SJSA1 (cell line): Measurements from ENCODE around the gene OLFML2A. TPM values are rescaled to one million over a fixed set of nuclear protein-coding genes. Genes with fewer than 3 reads are reported as not detected.

Experiments
- DNase-seq, 2 experiments: peaks; one replicate each; pipeline ENCODE4 v3.0.0-alpha.2; 2015 to 2020; ENCODE audit warnings: low spot score in 2 of 2, low read depth in 1 of 2
- H3K27ac ChIP-seq: fragments of 250-450 bp; sonication (Bioruptor Pico); 2 replicates; pipeline ENCODE4 v1.5.1; 2020; ENCODE audit warnings: mild to moderate bottlenecking, moderate library complexity
- H3K27me3 ChIP-seq: fragments of 250-450 bp; sonication (Bioruptor Pico); replicated peaks from 2 replicates; pipeline ENCODE4 v1.5.1; 2020; ENCODE audit warnings: mild to moderate bottlenecking, moderate library complexity
- H3K36me3 ChIP-seq: fragments of 250-450 bp; sonication (Bioruptor Pico); 2 replicates; pipeline ENCODE4 v1.5.1; 2020; ENCODE audit warnings: mild to moderate bottlenecking
- H3K4me1 ChIP-seq: fragments of 250-450 bp; sonication (Bioruptor Pico); replicated peaks from 2 replicates; pipeline ENCODE4 v1.6.1; 2021; ENCODE audit warnings: mild to moderate bottlenecking
- H3K4me3 ChIP-seq: fragments of 250-450 bp; sonication (Bioruptor Pico); 2 replicates; pipeline ENCODE4 v1.5.1; 2020; ENCODE audit warnings: mild to moderate bottlenecking
- H3K9me3 ChIP-seq: fragments of 250-450 bp; sonication (Bioruptor Pico); replicated peaks from 2 replicates; pipeline ENCODE4 v1.5.1; 2020; ENCODE audit warnings: mild to moderate bottlenecking
- total RNA-seq: library from RNA; depleted of rRNA; stranded (reverse); fragments of >200 nt; shearing (Covaris generic); gene quantifications from 2 replicates; pipeline ENCODE4 v1.2.3, GENCODE V29; 2014

OLFML2A gene
- total RNA-seq, 1 experiment from 2014 or later: 5.0 TPM

DNA sequence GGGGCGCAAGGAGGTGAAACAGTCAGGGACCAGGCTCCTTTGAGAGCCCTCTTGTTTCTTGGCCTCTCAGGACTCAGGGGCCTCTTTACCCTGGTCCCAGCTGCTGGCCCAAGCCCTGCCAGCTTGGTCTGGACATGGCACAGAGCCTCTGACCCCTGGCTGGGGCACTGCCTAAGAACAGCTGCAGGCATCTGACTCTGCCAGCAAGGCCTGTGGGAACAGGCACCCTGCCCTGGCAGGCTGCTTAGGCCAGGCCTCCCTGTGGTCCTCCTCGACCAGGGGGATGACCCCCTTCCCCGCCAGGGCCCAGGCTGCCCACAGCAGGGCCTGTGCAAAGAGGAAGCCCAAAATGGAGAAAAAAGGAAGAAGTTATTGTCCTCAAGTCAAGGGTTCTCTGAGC, 25.5 kb downstream of the OLFML2A start:
- H3K27me3 ChIP-seq: no peaks in the 10 kb centered on the region
- no peaks in the 10 kb centered on the region for H3K36me3 ChIP-seq
- H3K9me3 ChIP-seq: no peaks in the 10 kb centered on the region
- H3K4me3 ChIP-seq: no peak overlapping the region
- DNase-seq: no peak
- H3K4me1 ChIP-seq: no peaks in the 10 kb centered on the region
- no peak overlapping the region for H3K27ac ChIP-seq

DNA sequence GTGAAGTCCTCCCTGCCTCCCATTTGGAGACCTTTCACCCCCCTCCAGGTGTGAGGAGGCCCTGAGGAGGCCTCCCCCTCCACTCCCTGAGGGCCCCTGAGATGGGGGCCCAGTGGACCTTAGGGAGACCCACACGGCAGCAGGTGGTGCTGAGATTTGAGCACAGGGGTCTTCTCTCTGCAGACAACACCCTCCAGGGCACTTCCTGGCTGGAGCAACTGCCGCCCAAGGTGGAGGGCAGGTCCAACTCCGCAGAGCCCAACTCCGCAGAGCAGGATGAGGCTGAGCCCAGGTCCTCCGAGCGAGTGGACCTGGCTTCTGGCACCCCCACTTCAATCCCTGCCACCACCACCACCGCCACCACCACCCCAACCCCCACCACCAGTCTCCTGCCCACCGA, 27.0 kb downstream of the OLFML2A start:
- no peaks in the 10 kb centered on the region for H3K4me1 ChIP-seq
- no peaks in the 10 kb centered on the region for H3K36me3 ChIP-seq
- no peaks in the 10 kb centered on the region for H3K9me3 ChIP-seq

DNA sequence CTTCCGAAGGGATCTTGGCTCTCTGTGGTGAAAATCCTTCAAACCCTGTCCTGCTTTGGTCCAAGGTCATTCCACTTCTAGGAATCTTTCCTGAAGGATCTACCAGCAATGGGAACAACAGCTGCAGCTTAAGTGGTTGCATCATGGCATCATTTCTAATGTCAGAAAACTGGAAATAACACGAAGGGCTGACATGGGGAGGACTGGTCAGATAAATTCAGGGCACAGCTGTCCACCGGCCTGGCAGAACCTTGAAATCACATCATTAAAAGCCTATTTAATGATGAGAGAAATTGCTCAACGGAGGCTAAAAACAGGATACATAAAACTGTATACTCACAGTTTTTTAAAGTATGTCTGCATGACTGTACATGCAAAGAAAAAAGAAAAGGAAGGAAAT, 28.3 kb downstream of the OLFML2A start:
- DNase-seq: no peak
- H3K9me3 ChIP-seq: no peaks in the 10 kb centered on the region
- H3K4me1 ChIP-seq: peaks cover 2% of the 10 kb centered on the region
- no peak overlapping the region for H3K27ac ChIP-seq
- no peaks in the 10 kb centered on the region for H3K36me3 ChIP-seq
- H3K27me3 ChIP-seq: no peaks in the 10 kb centered on the region
- no peak overlapping the region for H3K4me3 ChIP-seq

More for the DNA sequence above, 27.0 kb downstream of the OLFML2A start:
- no peak for DNase-seq
- Histone ChIP-seq H3K27me3 (no peaks in the 10 kb centered on the region), H3K4me3 (no peak overlapping the region), H3K27ac (no peak overlapping the region)

DNA sequence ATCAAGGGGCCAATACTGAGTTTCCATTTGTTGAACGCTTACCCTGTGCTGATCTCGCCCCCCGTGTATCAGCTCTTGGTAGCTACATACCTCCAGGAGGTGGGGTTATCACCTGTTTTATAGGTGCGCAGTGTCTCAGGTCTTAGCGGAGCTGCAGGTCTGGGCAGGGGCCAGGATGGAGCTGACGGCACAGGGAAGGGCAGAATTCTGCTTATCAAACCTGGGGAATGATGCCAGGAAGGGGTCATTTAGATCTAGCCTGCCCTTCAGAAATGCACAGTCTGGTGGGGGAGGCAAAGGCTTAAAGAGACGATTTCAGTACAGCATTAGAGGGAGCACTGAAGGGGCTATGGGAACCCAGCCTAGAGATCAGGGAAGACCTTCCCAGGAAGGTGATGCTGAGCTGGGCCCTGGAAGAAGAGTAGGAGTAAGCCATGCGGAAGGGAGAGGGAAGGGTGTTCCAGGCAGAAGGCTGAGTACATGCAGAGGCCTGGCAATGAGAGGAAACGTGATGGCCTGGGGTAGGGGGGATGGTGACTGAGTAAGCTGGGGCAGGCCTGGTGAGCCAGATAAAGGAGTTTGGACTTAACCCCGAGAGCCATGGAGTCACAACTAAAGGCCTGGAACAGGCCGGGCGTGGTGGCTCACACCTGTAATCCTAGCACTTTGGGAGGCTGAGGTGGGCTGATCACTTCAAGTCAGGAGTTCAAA, 31.5 kb downstream of the OLFML2A start:
- H3K9me3 ChIP-seq: no peaks in the 10 kb centered on the region
- no peak overlapping the region for H3K4me3 ChIP-seq
- no peak for DNase-seq
- no peak overlapping the region for H3K27ac ChIP-seq
- H3K36me3 ChIP-seq: no peaks in the 10 kb centered on the region
- peaks cover 34% of the 10 kb centered on the region for H3K4me1 ChIP-seq
- no peaks in the 10 kb centered on the region for H3K27me3 ChIP-seq

GRCh38 chr9:124809211-124809610, 32.3 kb downstream of the OLFML2A start:
- no peaks in the 10 kb centered on the region for H3K36me3 ChIP-seq
- H3K9me3 ChIP-seq: no peaks in the 10 kb centered on the region
- H3K27ac ChIP-seq: no peak overlapping the region
- no peak for DNase-seq
- H3K27me3 ChIP-seq: no peaks in the 10 kb centered on the region
- H3K4me3 ChIP-seq: no peak overlapping the region
- peaks cover 41% of the 10 kb centered on the region for H3K4me1 ChIP-seq

DNA sequence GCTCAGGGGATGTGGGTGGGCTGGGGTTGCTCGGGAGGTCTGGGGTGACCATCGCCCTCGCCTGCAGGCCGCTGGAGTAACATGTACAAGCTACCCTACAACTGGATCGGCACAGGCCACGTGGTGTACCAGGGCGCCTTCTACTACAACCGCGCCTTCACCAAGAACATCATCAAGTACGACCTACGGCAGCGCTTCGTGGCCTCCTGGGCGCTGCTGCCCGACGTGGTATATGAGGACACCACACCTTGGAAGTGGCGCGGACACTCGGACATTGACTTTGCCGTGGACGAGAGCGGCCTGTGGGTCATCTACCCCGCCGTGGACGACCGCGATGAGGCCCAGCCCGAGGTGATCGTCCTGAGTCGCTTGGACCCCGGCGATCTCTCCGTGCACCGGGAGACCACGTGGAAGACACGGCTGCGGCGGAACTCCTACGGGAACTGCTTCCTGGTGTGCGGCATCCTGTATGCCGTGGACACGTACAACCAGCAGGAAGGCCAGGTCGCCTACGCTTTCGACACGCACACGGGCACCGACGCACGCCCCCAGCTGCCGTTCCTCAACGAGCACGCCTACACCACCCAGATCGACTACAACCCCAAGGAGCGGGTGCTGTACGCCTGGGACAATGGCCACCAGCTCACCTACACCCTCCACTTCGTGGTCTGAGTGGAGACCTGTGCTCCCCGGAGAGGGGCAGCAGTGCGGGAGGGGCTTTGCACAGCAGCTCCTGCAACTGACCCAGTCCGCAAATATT, 33.0 kb downstream of the OLFML2A start:
- Histone ChIP-seq H3K27ac (peak overlapping the region; percentile 85), H3K36me3 (no peaks in the 10 kb centered on the region)

DNA sequence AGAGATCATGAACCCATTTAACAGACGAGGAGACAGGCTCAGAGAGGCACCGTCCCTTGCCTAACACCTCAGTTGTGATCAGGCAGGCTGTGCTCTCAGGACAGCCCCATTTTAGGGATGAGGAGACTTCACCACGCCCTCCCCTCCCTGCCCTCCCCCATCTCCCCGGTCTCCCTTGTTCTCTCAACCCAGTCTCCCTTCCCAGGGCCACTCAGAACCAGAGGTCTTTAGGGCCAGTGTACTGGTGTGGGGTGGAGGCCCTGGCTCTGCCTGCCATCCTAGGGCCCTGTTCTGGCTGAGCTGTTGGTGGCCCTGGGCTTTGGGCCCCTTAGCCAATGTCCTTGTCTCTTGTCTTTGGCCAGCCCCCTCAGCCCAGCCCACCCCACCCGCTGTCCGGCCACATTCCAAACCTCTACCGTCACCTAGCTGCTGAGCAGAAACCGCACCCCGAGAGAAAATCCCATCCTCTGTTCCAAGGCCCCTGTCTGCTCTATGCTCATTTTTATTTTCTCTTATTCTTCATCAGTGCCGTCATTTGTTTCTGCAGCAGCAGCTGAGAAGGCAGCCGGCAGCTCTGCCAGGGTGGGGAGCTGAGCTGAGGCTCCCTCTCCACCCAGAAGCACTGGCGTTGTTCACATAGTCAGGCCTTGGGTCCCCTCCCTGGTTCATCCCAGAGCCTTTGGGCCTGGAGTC, 33.9 kb downstream of the OLFML2A start:
- no peaks in the 10 kb centered on the region for H3K9me3 ChIP-seq
- no peaks in the 10 kb centered on the region for H3K27me3 ChIP-seq
- H3K36me3 ChIP-seq: no peaks in the 10 kb centered on the region
- peaks cover 41% of the 10 kb centered on the region for H3K4me1 ChIP-seq
- peak; percentile 88 to 90 for DNase-seq
- H3K27ac ChIP-seq: peak overlapping the region; percentile 85
- H3K4me3 ChIP-seq: no peak overlapping the region

More for the DNA sequence above, 33.0 kb downstream of the OLFML2A start:
- Histone ChIP-seq H3K9me3 (no peaks in the 10 kb centered on the region), H3K4me1 (peaks cover 41% of the 10 kb centered on the region), H3K4me3 (no peak overlapping the region), H3K27me3 (no peaks in the 10 kb centered on the region)
- DNase-seq: no peak

DNA sequence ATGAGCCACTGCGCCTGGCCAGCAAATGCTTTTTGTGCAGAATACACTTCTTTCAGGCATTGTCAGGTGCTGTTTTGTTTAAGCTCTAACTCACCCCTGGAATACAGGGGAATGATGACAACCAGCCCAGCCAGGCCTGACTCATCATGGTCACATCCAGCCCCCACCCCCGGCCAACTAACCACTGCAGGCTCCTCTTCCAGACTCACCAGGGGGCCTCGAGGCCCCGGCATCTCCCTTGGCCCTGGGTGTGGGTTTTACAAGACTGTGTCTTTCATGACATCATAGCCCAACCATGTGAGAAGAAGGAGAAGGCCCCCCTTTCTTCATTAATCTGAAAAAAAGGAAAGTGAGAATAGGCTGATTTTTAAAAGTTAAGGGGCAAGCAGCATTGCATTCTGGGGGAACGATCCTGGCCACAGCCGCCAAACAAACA, 35.5 kb downstream of the OLFML2A start:
- H3K36me3 ChIP-seq: no peaks in the 10 kb centered on the region
- H3K27me3 ChIP-seq: no peaks in the 10 kb centered on the region
- no peak overlapping the region for H3K4me3 ChIP-seq
- H3K4me1 ChIP-seq: peaks cover 41% of the 10 kb centered on the region
- peak overlapping the region; percentile 85 for H3K27ac ChIP-seq
- no peaks in the 10 kb centered on the region for H3K9me3 ChIP-seq
- peak; percentile 97 to 98 for DNase-seq

DNA sequence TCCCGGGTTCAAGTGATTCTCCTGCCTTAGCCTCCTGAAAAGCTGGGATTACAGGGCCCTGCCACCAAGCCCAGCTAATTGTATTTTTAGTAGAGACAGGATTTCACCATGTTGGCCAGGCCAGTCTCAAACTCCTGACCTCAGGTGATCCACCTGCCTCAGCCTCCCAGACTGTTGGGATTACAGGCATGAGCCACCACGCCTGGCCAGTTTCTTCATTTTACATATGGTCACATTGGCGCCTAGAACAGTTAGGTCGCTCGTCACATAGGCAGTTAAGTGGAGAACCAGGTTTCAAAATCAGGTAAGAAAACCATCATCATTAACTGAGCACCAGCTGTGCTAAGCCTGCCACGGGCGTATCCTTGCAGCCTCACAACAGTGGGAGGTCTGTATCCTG, 36.1 kb downstream of the OLFML2A start:
- H3K27me3 ChIP-seq: no peaks in the 10 kb centered on the region
- peak overlapping the region; percentile 85 for H3K27ac ChIP-seq
- no peaks in the 10 kb centered on the region for H3K9me3 ChIP-seq
- H3K4me3 ChIP-seq: no peak overlapping the region
- peaks cover 42% of the 10 kb centered on the region for H3K4me1 ChIP-seq
- H3K36me3 ChIP-seq: no peaks in the 10 kb centered on the region
- DNase-seq: peak in 1 of 2 experiments; percentile 15

- Histone ChIP-seq H3K27me3 (no peaks in the 10 kb centered on the region), H3K4me3 (no peak overlapping the region), H3K27ac (peak overlapping the region; percentile 85), H3K36me3 (no peaks in the 10 kb centered on the region), H3K4me1 (peaks cover 48% of the 10 kb centered on the region), H3K9me3 (no peaks in the 10 kb centered on the region)
- peak in 1 of 2 experiments; percentile 15 for DNase-seq
Measured at GRCh38 chr9:124813501-124814163, 36.7 kb downstream of the OLFML2A start.

GRCh38 chr9:124814164-124814535, 37.2 kb downstream of the OLFML2A start:
- Histone ChIP-seq H3K27me3 (no peaks in the 10 kb centered on the region), H3K9me3 (no peaks in the 10 kb centered on the region), H3K36me3 (no peaks in the 10 kb centered on the region), H3K27ac (no peak overlapping the region), H3K4me3 (no peak overlapping the region), H3K4me1 (peaks cover 53% of the 10 kb centered on the region)
- DNase-seq: no peak

- Histone ChIP-seq H3K9me3 (no peaks in the 10 kb centered on the region), H3K4me1 (peaks cover 48% of the 10 kb centered on the region), H3K27me3 (no peaks in the 10 kb centered on the region), H3K4me3 (no peak overlapping the region), H3K36me3 (no peaks in the 10 kb centered on the region), H3K27ac (no peak overlapping the region)
- no peak for DNase-seq
Measured at GRCh38 chr9:124815601-124816000, 38.7 kb downstream of the OLFML2A start.

DNA sequence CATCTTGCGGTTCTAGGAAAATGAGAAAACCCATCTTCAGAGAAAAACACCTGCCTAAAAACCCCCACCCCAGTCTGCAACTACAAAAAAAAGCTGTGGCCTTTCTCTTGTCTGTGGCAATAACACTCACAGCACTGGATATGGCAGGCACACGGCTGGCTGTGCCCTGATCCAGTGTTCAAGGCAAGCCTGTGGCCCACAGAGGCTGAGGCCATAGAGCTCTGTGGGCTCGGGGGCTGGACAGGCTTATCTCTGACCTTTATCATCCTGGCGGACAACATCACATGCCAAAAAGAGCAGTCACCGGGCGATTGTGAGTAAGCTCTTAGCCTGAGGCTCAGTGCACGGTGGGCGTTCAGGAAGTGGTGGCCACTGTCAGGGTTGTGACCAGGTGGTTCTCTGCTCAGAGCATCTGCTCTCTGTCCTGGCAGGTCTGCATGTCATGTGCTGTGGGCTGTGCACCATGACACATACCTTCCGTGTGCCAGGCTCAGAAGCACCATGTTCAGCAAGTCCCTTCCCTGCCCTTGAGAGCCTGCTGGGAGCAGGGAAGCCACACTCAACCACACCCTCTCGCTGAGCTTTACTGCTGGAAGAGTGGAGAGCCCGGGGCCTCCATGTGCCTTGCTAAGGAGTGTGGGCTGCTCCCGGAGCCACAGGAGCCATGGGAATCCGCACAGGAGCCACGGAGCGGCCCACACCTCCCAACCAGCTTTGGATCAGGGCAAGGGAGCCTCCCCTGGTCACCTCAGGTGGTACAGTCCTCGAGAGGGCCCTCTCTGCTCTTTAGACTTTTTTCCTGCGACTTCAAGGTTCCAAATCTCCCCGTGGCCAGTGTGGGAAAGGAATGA, 41.7 kb downstream of the OLFML2A start:
- no peaks in the 10 kb centered on the region for H3K36me3 ChIP-seq
- no peak overlapping the region for H3K27ac ChIP-seq
- no peaks in the 10 kb centered on the region for H3K27me3 ChIP-seq
- DNase-seq: peak; percentile 28 to 55
- no peak overlapping the region for H3K4me3 ChIP-seq
- no peaks in the 10 kb centered on the region for H3K9me3 ChIP-seq
- peaks cover 22% of the 10 kb centered on the region for H3K4me1 ChIP-seq
